IPS-20b (cell line): Measurements from ENCODE around the gene ARSD.
"Not testable (repeated sequence)": the region's sequence is repeated elsewhere in the genome, so short reads cannot be mapped to it uniquely, and the experiment has no call there.

Experiments used
- H3K27ac ChIP-seq: one replicate; pipeline ENCODE4 v1.5.1; 2013; ENCODE audit warnings: low read length
- H3K27me3 ChIP-seq: 2 replicates; pipeline ENCODE4 v1.6.1; 2013; ENCODE audit warnings: mild to moderate bottlenecking, low read length, inconsistent platforms; ENCODE audit not compliant: insufficient read depth
- H3K36me3 ChIP-seq: 2 replicates; pipeline ENCODE4 v1.6.1; 2013; ENCODE audit warnings: low read depth, mild to moderate bottlenecking, inconsistent platforms, low read length, moderate library complexity; ENCODE audit not compliant: insufficient read depth
- H3K4me1 ChIP-seq: 2 replicates; pipeline ENCODE4 v1.6.1; 2013; ENCODE audit warnings: mild to moderate bottlenecking, control low read depth, inconsistent platforms, low read length, moderate library complexity; ENCODE audit not compliant: insufficient read depth
- H3K4me3 ChIP-seq: 2 replicates; pipeline ENCODE4 v1.5.1; 2013; ENCODE audit warnings: mild to moderate bottlenecking, low read length, inconsistent platforms
- H3K9ac ChIP-seq: 2 replicates; pipeline ENCODE4 v1.6.1; 2013; ENCODE audit warnings: low read depth, mild to moderate bottlenecking, inconsistent platforms, low read length, moderate library complexity
- H3K9me3 ChIP-seq: 2 replicates; pipeline ENCODE4 v1.6.1; 2013; ENCODE audit warnings: mild to moderate bottlenecking, low read depth, low read length, inconsistent platforms; ENCODE audit not compliant: insufficient read depth

ARSD gene

GRCh38 chrX:2928583-2929434, at the start of gene ARSD:
Gene ARSD (minus strand): TSS chrX:2929339. CDS start chrX:2929275, 64 bp downstream.
- H3K9ac ChIP-seq: peak within 1 kb of the TSS; percentile 82
- no peaks in the 10 kb centered on the region for H3K9me3 ChIP-seq
- H3K36me3 ChIP-seq: no peaks in the 10 kb centered on the region
- H3K4me1 ChIP-seq: peaks cover 7% of the 10 kb centered on the region; the same call in 1 of the 2 replicates
- H3K27me3 ChIP-seq: no peaks in the 10 kb centered on the region
- H3K27ac ChIP-seq: peak within 1 kb of the TSS; percentile 71
- H3K4me3 ChIP-seq: peak within 1 kb of the TSS; percentile 65; the same call in 1 of the 2 replicates

- not testable (repeated sequence) for H3K36me3 ChIP-seq, H3K4me3 ChIP-seq, H3K9me3 ChIP-seq, H3K9ac ChIP-seq, H3K4me1 ChIP-seq, H3K27me3 ChIP-seq, H3K27ac ChIP-seq
Observed at GRCh38 chrX:2978639-2979038, 49.5 kb upstream of the ARSD start.

GRCh38 chrX:2974961-2975360, 45.8 kb upstream of the ARSD start:
- Histone ChIP-seq H3K27ac (no peak overlapping the region), H3K4me1 (no peaks in the 10 kb centered on the region), H3K9ac (no peak overlapping the region), H3K4me3 (no peak overlapping the region), H3K27me3 (no peaks in the 10 kb centered on the region), H3K9me3 (no peaks in the 10 kb centered on the region), H3K36me3 (no peaks in the 10 kb centered on the region)

- Histone ChIP-seq H3K4me1 (no peaks in the 10 kb centered on the region), H3K36me3 (no peaks in the 10 kb centered on the region), H3K9ac (no peak overlapping the region), H3K9me3 (no peaks in the 10 kb centered on the region), H3K27me3 (no peaks in the 10 kb centered on the region), H3K27ac (no peak overlapping the region), H3K4me3 (no peak overlapping the region)
Observed at GRCh38 chrX:2972391-2972790, 43.3 kb upstream of the ARSD start.

GRCh38 chrX:2969021-2969420, 39.9 kb upstream of the ARSD start:
- Histone ChIP-seq H3K9ac (no peak overlapping the region), H3K4me1 (no peaks in the 10 kb centered on the region; the same call in 1 of the 2 replicates), H3K27me3 (no peaks in the 10 kb centered on the region), H3K36me3 (no peaks in the 10 kb centered on the region), H3K27ac (no peak overlapping the region), H3K4me3 (no peak overlapping the region), H3K9me3 (no peaks in the 10 kb centered on the region)

- H3K4me1 ChIP-seq: no peaks in the 10 kb centered on the region; the same call in 1 of the 2 replicates
- no peak overlapping the region for H3K27ac ChIP-seq
- no peaks in the 10 kb centered on the region for H3K27me3 ChIP-seq
- H3K4me3 ChIP-seq: no peak overlapping the region
- no peaks in the 10 kb centered on the region for H3K36me3 ChIP-seq
- H3K9ac ChIP-seq: no peak overlapping the region
- H3K9me3 ChIP-seq: no peaks in the 10 kb centered on the region
Observed at GRCh38 chrX:2967998-2968909, 39.1 kb upstream of the ARSD start.

- H3K4me1 ChIP-seq: no peaks in the 10 kb centered on the region; the same call in 1 of the 2 replicates
- no peak overlapping the region for H3K27ac ChIP-seq
- no peak overlapping the region for H3K4me3 ChIP-seq
- H3K9me3 ChIP-seq: no peaks in the 10 kb centered on the region
- no peaks in the 10 kb centered on the region for H3K36me3 ChIP-seq
- no peak overlapping the region for H3K9ac ChIP-seq
- no peaks in the 10 kb centered on the region for H3K27me3 ChIP-seq
Observed at GRCh38 chrX:2967584-2967983, 38.4 kb upstream of the ARSD start.

GRCh38 chrX:2967012-2967411, 37.9 kb upstream of the ARSD start:
- Histone ChIP-seq H3K4me1 (no peaks in the 10 kb centered on the region; the same call in 1 of the 2 replicates), H3K36me3 (no peaks in the 10 kb centered on the region), H3K9ac (no peak overlapping the region), H3K9me3 (no peaks in the 10 kb centered on the region), H3K4me3 (no peak overlapping the region), H3K27me3 (no peaks in the 10 kb centered on the region), H3K27ac (no peak overlapping the region)

GRCh38 chrX:2965965-2966364, 36.8 kb upstream of the ARSD start:
- H3K36me3 ChIP-seq: no peaks in the 10 kb centered on the region
- H3K9me3 ChIP-seq: no peaks in the 10 kb centered on the region
- no peaks in the 10 kb centered on the region for H3K27me3 ChIP-seq
- H3K27ac ChIP-seq: no peak overlapping the region
- no peaks in the 10 kb centered on the region; the same call in 1 of the 2 replicates for H3K4me1 ChIP-seq
- no peak overlapping the region for H3K9ac ChIP-seq
- H3K4me3 ChIP-seq: no peak overlapping the region

GRCh38 chrX:2963992-2964794, 35.1 kb upstream of the ARSD start:
- not testable (repeated sequence) for H3K36me3 ChIP-seq, H3K27ac ChIP-seq, H3K9ac ChIP-seq, H3K9me3 ChIP-seq, H3K27me3 ChIP-seq, H3K4me1 ChIP-seq
- peak overlapping the region; percentile 34; the same call in 1 of the 2 replicates for H3K4me3 ChIP-seq

- not testable (repeated sequence) for H3K27me3 ChIP-seq, H3K4me3 ChIP-seq, H3K9me3 ChIP-seq, H3K36me3 ChIP-seq, H3K27ac ChIP-seq, H3K9ac ChIP-seq, H3K4me1 ChIP-seq
Observed at GRCh38 chrX:2963449-2963848, 34.3 kb upstream of the ARSD start.
